PC-9 (cell line): ENCODE measurements around the gene NTM. TPM values are rescaled to one million over a fixed set of nuclear protein-coding genes. Genes with fewer than 3 reads are reported as not detected.

Source experiments
- BruUV-seq: library from RNA; stranded (reverse); fragments of 400-500 nt; replicated peaks from 2 replicates; lab custom pipeline; 2021; lab: Mats Ljungman, UMichigan
- CTCF ChIA-PET: fragments of 300-600 bp; sonication (Branson Sonifier 250); formaldehyde crosslinking; loops from one replicate; lab custom pipeline; 2022; ENCODE audit warnings: antibody characterized with exemption; lab: Charles Lee
- POLR2A ChIA-PET: fragments of 300-600 bp; sonication (Branson Sonifier 250); formaldehyde crosslinking; loops from one replicate; lab custom pipeline; 2022; ENCODE audit warnings: antibody characterized with exemption; ENCODE audit not compliant: unreplicated experiment; lab: Charles Lee
- DNase-seq, 2 experiments: peaks; one replicate each; pipeline versions ENCODE4 v3.0.0 to v3.0.0-alpha.2; 2015 to 2022; ENCODE audit warnings: mixed read lengths in 1 of 2
- H2AFZ ChIP-seq: fragments of 200-600 bp; sonication (generic); 2 replicates; pipeline ENCODE4 v1.8.1; 2017; ENCODE audit warnings: antibody characterized with exemption
- H3F3A ChIP-seq: fragments of 200-600 bp; sonication (generic); 2 replicates; pipeline ENCODE4 v1.8.1; 2017; ENCODE audit warnings: antibody characterized with exemption, mild to moderate bottlenecking, low read depth; ENCODE audit not compliant: insufficient read depth
- H3K27ac ChIP-seq: fragments of 200-600 bp; sonication (generic); 2 replicates; pipeline ENCODE4 v1.6.1; 2016; ENCODE audit warnings: mixed run types
- H3K27me3 ChIP-seq: fragments of 200-600 bp; sonication (generic); 2 replicates; pipeline ENCODE4 v1.6.1; 2016; ENCODE audit warnings: low read depth, mixed run types; ENCODE audit not compliant: insufficient read depth
- H3K36me3 ChIP-seq: fragments of 200-600 bp; sonication (generic); 2 replicates; pipeline ENCODE4 v1.6.1; 2016; ENCODE audit warnings: low read depth, mixed run types
- H3K4me1 ChIP-seq: fragments of 200-600 bp; sonication (generic); replicated peaks from 2 replicates; pipeline ENCODE4 v1.6.1; 2016; ENCODE audit warnings: mixed run types; ENCODE audit not compliant: insufficient read depth
- H3K4me2 ChIP-seq: fragments of 200-600 bp; sonication (generic); 2 replicates; pipeline ENCODE4 v1.6.1; 2017; ENCODE audit warnings: mixed run types
- H3K4me3 ChIP-seq: fragments of 200-600 bp; sonication (generic); 2 replicates; pipeline ENCODE4 v1.6.1; 2016; ENCODE audit warnings: mixed run types
- H3K79me2 ChIP-seq: fragments of 200-600 bp; sonication (generic); 2 replicates; pipeline ENCODE4 v1.6.1; 2017; ENCODE audit warnings: low read depth, mixed run types
- H3K9me2 ChIP-seq: fragments of 200-600 bp; sonication (generic); 2 replicates; pipeline ENCODE4 v1.8.1; 2017; ENCODE audit warnings: mild to moderate bottlenecking; ENCODE audit not compliant: insufficient read depth
- H3K9me3 ChIP-seq: fragments of 200-600 bp; sonication (generic); 2 replicates; pipeline ENCODE4 v1.8.1; 2016; ENCODE audit warnings: low read depth; ENCODE audit not compliant: insufficient read depth
- H4K20me1 ChIP-seq: fragments of 200-600 bp; sonication (generic); 2 replicates; pipeline ENCODE4 v1.8.1; 2017; ENCODE audit not compliant: insufficient read depth
- EZH2 ChIP-seq: fragments of 200-600 bp; sonication (generic); IDR thresholded peaks from 2 replicates; pipeline ENCODE4 v1.8.0; 2017; ENCODE audit warnings: antibody characterized with exemption, low read depth
- intact Hi-C: fragments of 100-400 bp; cut with micrococcal nuclease; formaldehyde crosslinking; loops from one replicate; pipeline ENCODE4 v1.10.0; 2022; ENCODE audit not compliant: unreplicated experiment
- total RNA-seq: library from RNA; stranded (reverse); gene quantifications from 2 replicates; pipeline ENCODE4 v1.2.3, GENCODE V29; 2021
- TF ChIP-seq, protein P1 (sequence below): fragments of 200-600 bp; sonication (generic); conservative IDR thresholded peaks from 2 replicates; pipeline ENCODE4 v1.6.1; 2017; ENCODE audit warnings: mixed run types, antibody characterized with exemption, mild to moderate bottlenecking, moderate library complexity

NTM gene
- total RNA-seq, 1 experiment from 2014 or later = not detected

DNA sequence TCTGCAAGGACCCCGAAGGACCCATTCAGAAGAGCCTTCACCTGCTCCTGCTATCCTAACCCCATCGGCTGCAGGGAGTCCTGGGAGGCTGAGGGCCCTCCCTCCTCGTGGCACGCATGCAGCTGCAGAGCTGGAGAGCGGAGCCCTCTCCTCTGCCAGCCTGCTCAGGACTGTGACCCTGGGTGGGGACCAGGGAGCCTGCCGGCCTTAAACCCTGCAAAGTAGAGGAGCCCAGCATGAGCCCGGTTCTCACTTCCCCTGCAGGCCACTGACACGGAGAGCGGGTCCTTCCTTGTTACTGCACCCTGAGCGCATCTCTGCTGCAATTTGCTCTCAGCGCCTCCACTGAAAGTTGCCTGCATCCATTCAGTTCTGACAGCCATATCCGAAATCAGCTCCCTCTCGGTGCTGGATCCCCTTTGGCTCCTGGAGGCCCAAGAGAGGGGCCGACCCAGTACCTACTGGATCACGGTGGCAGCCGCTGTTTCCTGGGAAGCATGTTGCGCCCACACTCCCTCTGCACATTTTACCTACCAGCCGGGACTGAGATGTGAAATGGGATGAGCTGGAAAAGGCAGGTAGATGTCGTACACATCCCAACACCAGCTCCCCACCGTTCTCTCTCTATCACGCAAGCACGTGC, 312.1 kb downstream of the NTM start:
- H3K36me3 ChIP-seq = no peaks in the 10 kb centered on the region
- peaks cover 68% of the 10 kb centered on the region for H3K27me3 ChIP-seq
- CTCF ChIA-PET = no interaction called here
- no peaks in the 10 kb centered on the region for H3K9me3 ChIP-seq
- no peaks in the 10 kb centered on the region for H4K20me1 ChIP-seq
- no peak for DNase-seq
- H2AFZ ChIP-seq = no peak overlapping the region
- no peak overlapping the region for H3K27ac ChIP-seq
- H3K4me2 ChIP-seq = no peak overlapping the region
- POLR2A ChIA-PET = no interaction called here
- no peaks in the 10 kb centered on the region for H3K9me2 ChIP-seq
- H3K79me2 ChIP-seq = no peaks in the 10 kb centered on the region
- BruUV-seq = no TSS peak
- H3K4me3 ChIP-seq = no peak overlapping the region
- no peaks in the 10 kb centered on the region for H3F3A ChIP-seq
- intact Hi-C loops = no loop called here
- TF ChIP-seq EZH2 = no peak
- TF ChIP-seq, protein P1, sequence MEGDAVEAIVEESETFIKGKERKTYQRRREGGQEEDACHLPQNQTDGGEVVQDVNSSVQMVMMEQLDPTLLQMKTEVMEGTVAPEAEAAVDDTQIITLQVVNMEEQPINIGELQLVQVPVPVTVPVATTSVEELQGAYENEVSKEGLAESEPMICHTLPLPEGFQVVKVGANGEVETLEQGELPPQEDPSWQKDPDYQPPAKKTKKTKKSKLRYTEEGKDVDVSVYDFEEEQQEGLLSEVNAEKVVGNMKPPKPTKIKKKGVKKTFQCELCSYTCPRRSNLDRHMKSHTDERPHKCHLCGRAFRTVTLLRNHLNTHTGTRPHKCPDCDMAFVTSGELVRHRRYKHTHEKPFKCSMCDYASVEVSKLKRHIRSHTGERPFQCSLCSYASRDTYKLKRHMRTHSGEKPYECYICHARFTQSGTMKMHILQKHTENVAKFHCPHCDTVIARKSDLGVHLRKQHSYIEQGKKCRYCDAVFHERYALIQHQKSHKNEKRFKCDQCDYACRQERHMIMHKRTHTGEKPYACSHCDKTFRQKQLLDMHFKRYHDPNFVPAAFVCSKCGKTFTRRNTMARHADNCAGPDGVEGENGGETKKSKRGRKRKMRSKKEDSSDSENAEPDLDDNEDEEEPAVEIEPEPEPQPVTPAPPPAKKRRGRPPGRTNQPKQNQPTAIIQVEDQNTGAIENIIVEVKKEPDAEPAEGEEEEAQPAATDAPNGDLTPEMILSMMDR = no peak
- no peaks in the 10 kb centered on the region for H3K4me1 ChIP-seq

DNA sequence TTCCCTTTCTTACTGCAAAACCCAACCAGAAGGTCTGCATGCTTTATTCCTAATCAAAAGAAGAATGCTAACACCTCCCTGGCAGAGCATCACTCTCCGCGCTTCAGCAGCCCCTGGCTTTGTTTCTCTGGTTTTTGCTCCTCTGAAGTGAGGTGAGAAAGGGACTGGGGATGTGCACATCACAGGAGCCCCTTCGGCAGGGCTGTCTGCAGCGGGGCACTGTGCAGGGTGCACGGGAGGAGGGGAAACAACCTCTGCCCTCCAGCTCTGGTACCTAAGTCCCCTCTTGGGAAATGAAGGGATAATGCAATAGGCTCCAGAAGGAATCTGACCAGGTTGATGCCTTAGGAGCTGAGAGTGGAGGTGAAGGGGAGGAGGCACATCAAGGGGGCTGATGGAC, 312.7 kb downstream of the NTM start:
- H3K4me1 ChIP-seq = no peaks in the 10 kb centered on the region
- no peaks in the 10 kb centered on the region for H3K36me3 ChIP-seq
- H3K9me2 ChIP-seq = no peaks in the 10 kb centered on the region
- H3K4me3 ChIP-seq = no peak overlapping the region
- intact Hi-C loops = no loop called here
- ChIA-PET POLR2A (no interaction called here), CTCF (no interaction called here)
- H3K9me3 ChIP-seq = no peaks in the 10 kb centered on the region
- H3F3A ChIP-seq = no peaks in the 10 kb centered on the region
- H2AFZ ChIP-seq = no peak overlapping the region
- H3K27me3 ChIP-seq = peaks cover 71% of the 10 kb centered on the region
- no peak for TF ChIP-seq EZH2
- TF ChIP-seq, protein P1 = no peak
- no peak overlapping the region for H3K27ac ChIP-seq
- H3K79me2 ChIP-seq = no peaks in the 10 kb centered on the region
- no peak for DNase-seq
- no peak overlapping the region for H3K4me2 ChIP-seq
- H4K20me1 ChIP-seq = no peaks in the 10 kb centered on the region
- no TSS peak for BruUV-seq

DNA sequence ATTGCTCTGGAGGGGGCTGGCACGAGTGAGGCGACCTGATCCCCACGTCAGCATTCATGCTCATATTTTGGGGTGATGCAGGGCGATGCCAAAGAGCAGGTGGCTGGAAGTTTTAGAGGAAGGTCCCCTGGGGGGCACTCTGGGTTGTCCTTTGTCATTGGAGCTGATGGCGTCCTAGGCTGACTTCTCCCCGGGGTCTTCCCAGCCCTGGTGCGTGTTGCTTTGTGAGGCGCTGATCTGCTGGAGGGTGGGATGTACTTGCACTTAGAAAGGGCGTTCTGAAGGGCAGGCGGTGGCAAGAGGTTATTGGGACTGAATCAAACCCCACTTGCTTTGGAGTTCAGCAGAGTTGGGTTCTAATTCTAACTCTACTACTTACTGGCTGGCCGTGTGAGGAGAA, 313.3 kb downstream of the NTM start:
- CTCF ChIA-PET = no interaction called here
- no peak overlapping the region for H2AFZ ChIP-seq
- no peaks in the 10 kb centered on the region for H3K36me3 ChIP-seq
- no peak overlapping the region for H3K4me3 ChIP-seq
- no peak overlapping the region for H3K27ac ChIP-seq
- peaks cover 73% of the 10 kb centered on the region for H3K27me3 ChIP-seq
- intact Hi-C loops = no loop called here
- H3K9me2 ChIP-seq = no peaks in the 10 kb centered on the region
- H3K79me2 ChIP-seq = no peaks in the 10 kb centered on the region
- no peaks in the 10 kb centered on the region for H3F3A ChIP-seq
- no peaks in the 10 kb centered on the region for H3K9me3 ChIP-seq
- no peaks in the 10 kb centered on the region for H4K20me1 ChIP-seq
- no peak for TF ChIP-seq EZH2
- TF ChIP-seq, protein P1 = no peak
- H3K4me1 ChIP-seq = no peaks in the 10 kb centered on the region
- POLR2A ChIA-PET = no interaction called here
- H3K4me2 ChIP-seq = no peak overlapping the region
- no TSS peak for BruUV-seq
- no peak for DNase-seq
